HG03064 (cell line): ENCODE data around the gene SP100.
A peak's percentile ranks its signal among the peaks of the same experiment; 100 is the strongest.
"Not testable (repeated sequence)": the region's sequence is repeated elsewhere in the genome, so short reads cannot be mapped to it uniquely, and the experiment has no call there.

ENCODE experiments used
- ATAC-seq: cut with Tn5 transposase; IDR thresholded peaks from one replicate; pipeline ENCODE4 v1.9.1; 2021; ENCODE audit warnings: low read depth; ENCODE audit not compliant: unreplicated experiment

The SP100 gene

DNA sequence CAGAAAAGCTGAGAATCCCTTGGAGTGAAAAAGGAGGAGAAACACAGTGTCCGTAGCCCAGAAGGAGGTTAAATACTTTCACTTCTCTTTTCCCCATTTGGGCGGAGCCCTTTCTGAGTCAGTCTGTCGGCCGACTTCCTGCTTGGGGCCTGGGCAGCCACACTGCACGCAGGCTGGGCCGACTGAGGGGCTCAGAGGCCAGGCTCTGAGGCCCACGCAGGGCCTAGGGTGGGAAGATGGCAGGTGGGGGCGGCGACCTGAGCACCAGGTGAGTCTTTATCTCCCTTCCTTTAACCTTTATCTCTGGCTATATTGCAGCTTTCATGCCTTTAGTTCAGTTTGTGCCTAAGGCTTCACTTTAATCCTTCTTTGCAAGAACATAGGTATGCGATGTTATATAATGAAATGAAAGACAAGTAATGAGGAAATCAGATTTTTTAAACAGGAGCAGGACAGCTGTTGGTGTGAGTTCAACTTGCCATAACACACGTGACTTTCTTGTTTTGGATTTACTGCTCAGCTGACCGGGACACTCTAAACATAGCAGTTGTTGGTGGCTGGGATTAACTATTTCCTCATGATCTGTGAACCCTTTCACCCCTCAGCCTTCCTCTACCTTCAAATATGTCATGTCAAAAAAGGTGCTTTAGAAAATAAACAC, at the start of gene SP100:
Gene SP100 (plus strand): TSS at position 141 of the 661 bp plus-strand sequence. CDS start 96 bp downstream, at position 237.
- peak; percentile 80 for ATAC-seq

- no peak for ATAC-seq
These were observed 33.9 kb upstream of the SP100 start for GRCh38 chr2:230382108-230382507.

GRCh38 chr2:230383453-230383852, 32.5 kb upstream of the SP100 start:
- no peak for ATAC-seq

- no peak for ATAC-seq
These were observed 31.0 kb upstream of the SP100 start for GRCh38 chr2:230384986-230385385.

DNA sequence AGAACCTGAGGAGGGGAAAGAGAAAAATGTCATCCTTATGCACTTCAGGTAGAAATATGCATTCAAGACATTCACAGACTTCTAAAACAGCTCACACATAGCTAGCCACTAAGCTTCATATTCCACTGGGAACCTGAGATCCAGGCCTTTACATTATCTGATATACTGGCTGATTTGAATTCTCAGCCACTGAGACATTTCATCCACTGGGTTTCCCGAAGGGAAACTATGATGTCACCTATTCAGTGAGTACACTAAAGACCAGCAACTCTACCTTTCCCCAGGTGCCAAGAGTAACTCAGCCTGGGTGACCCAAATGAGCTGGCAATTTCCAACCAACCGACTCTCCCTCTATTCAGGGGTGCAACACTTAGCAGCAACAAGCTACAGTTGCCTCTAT, 21.7 kb upstream of the SP100 start:
- no peak for ATAC-seq

- not testable (repeated sequence) for ATAC-seq
These were observed 17.3 kb upstream of the SP100 start for GRCh38 chr2:230398698-230399097.

GRCh38 chr2:230400041-230400440, 16.0 kb upstream of the SP100 start:
- no peak for ATAC-seq

DNA sequence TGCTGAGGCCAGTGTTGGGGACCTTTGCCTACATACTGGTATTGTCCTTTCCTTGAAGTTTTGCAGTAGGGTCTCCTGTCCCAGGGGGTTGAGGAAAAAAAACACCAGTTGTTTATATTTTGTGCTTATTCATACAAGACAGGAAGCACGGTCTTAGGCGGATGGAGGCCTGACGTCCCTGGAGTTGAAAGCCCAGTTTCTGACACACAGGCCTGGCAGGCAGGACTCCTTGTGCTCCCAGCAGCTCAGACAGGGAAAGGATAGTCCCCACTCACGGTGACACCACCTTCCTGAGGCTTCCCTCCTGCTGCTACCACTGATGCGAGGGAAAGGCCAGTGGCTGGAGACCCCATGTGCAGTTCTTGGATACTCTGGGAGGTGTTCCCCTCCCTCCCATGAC, 15.5 kb upstream of the SP100 start:
- no peak for ATAC-seq

DNA sequence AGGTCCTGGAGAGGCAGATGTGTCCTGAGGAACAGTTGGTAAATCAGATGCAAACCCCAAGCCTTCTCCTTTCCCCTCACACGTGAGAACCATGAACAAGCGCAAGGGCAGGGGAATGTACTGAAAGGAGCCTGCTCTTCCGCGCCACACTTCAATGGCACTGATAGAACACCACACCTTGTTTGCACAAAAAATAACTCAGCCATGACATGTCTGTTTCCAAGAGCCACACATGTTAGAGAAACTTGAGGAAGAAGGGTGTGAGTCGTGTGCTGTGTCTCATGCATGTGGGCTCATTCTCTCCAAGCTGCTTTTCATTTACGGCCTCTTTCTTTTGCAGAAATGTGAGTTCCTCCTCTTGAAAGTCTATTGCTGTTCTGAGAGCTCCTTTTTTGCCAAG, 15.0 kb upstream of the SP100 start:
- ATAC-seq = not testable (repeated sequence)

DNA sequence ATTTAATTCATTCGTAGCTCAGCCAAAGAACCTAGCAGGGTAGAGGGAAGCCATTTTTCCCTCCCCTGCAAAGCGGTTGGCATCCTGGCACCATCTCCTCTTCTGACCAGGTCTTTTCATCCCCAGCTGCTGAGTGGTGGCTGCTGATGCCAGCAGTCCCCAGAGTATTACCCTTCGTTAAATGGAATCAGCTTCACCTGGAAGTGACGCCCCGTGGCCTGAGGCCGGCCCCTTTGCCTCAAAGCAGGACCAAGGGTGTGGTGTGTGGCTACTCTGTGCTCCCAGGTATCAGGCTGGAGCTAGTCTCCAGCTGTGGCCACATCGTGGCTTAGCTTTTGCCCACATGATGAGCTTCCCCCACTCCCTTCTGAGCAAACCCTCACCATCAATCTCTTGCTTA, 12.3 kb upstream of the SP100 start:
- ATAC-seq = no peak

- no peak for ATAC-seq
These were observed 10.2 kb upstream of the SP100 start for GRCh38 chr2:230405824-230406223.

- ATAC-seq = no peak
These were observed 7.7 kb upstream of the SP100 start for GRCh38 chr2:230408244-230408842.

- ATAC-seq = not testable (repeated sequence)
These were observed 6.7 kb upstream of the SP100 start for GRCh38 chr2:230409316-230409715.

DNA sequence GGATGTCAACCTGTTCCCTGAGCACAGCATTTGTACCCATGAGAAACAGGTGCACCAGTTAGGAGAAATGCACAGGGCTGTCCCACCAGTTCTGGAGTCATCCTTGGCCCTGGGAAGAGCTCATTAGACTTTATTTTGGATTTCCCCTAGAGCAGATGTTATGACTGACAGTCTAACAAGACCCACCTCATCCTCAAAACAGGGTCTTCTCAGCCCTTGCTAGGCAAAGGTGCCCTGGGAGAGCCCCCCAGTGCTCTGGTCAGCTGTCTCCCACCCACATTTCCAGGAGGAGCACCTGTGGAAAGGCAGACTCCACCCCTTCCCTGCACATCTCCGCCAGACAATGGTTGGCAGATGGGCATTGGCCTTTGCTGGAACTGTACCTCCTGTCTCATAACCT, 5.7 kb upstream of the SP100 start:
- no peak for ATAC-seq

GRCh38 chr2:230410861-230411569, 5.0 kb upstream of the SP100 start:
- no peak for ATAC-seq

DNA sequence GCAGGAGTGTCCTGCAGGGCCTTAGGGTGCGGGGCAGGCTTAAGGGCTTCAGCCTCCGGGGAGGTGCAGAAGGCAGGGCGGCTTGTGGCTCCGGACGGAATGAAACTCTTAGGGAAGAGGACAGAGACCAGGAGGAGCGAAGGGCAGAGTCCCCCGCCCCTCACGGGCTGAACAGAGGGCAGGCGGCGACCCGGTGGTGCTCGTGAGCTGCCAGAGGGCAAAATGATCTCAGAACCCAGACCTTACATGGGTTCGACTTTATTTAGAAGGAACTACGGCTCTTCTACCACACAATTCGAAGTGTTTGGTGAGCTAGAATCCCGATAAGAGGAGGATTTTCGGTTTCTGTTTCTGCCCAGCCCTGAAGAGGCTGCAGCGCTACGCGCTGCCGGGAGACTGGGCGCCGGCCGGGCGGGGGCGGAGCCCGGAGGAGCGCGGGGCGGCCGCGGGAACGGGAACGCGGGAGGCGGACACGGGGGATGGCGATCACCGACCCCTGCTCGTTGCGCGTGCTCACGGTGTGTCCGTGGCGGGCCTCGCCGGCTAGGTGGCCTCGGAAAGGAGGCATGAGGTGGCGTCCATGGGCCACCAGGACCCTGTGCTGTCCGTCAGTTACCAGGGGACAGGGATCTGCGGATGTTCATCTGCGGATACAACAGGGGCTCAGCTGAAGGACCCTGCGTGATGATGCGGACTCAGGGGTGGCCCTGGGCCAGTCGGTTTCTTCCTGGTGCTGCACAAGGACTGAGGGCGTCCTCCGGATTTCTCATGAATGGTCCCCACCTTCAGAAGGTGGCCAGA, 4.2 kb upstream of the SP100 start:
- peak; percentile 53 for ATAC-seq

DNA sequence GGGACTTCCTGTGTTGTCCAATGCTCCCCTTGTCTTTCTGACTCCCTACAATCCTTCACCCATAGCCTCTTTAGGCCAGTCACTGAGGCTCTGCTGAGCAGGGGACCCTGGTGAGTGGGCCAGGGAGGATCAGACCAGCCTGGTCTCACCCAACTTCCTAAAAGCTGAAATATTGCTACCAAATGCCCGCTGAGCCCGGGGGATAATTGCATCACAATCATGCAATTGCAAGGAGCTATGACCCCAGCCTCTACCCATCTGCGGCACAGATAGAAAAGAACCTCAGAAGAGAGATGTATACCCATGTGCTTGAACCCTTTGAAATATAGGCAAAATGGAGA, 3.7 kb upstream of the SP100 start:
- ATAC-seq = no peak

DNA sequence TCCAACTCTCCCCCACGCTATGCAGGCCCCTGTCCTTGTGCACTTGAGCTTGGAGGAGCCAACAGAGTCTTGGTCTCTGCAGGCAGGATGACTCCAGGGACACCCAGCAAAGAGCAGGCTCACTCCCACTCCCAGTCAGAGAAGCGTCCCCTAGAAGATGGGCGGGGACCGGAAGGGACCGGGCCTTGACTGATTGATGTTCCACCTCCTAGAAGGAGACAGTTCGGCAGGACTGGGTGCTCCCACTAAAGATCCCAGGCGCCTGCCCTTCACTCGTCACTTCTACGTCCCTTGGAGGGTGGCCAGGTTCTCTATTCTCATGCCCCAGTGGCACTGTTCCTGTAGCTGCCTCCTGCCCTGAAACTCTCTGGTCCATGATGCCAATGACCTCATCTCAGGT, 3.2 kb upstream of the SP100 start:
- ATAC-seq = no peak

DNA sequence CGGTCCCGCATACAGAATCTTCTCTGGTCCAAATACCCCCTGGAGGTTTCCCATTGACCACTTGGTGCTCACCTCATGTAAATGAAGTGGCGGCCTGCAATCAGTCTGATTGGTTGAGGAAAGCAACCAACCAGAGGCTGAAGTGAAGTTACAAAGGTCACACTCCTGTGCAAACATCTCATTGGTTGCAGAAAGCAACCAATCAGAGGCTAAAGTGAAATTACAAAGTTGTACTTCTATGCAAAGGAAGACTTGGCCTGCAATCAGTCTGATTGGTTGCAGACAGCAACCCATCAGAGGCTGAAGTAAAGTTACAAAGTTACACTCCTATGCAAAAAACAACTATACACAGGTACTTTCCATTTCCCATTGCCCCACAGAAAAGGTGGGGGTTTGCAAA, 2.5 kb upstream of the SP100 start:
- no peak for ATAC-seq

- no peak for ATAC-seq
These were observed 1.7 kb upstream of the SP100 start for GRCh38 chr2:230414302-230414701.

GRCh38 chr2:230417436-230417835, 1.4 kb downstream of the SP100 start:
- ATAC-seq = no peak
